ENCODE measurements around the gene ZIC1. TPM values are rescaled to one million over a fixed set of nuclear protein-coding genes. Genes with fewer than 3 reads are reported as not detected.

ZIC1 gene
- total RNA-seq, 2 experiments from 2014 or later, result not detected

GRCh38 chr3:147462856-147463255, 53.7 kb downstream of the ZIC1 start:
- no peaks in the 10 kb centered on the region for H3K36me3 Mint-ChIP-seq (ENCODE audit: low read depth)

More at GRCh38 chr3:147462856-147463255, 53.7 kb downstream of the ZIC1 start:
- CTCF ChIA-PET, result no interaction called here
- H3K9me3 Mint-ChIP-seq, result no peaks in the 10 kb centered on the region
- ATAC-seq, result no peak
- no peaks in the 10 kb centered on the region for H3K4me1 Mint-ChIP-seq (ENCODE audit: low read depth)
- H3K27ac Mint-ChIP-seq, result no peak overlapping the region
- POLR2A ChIA-PET, result no interaction called here
- no peaks in the 10 kb centered on the region for H3K27me3 Mint-ChIP-seq
- no peak for TF ChIP-seq CTCF (IDR thresholded peaks at IDR 0.05)
- no peak overlapping the region for H3K4me3 Mint-ChIP-seq
- intact Hi-C loops (cut with micrococcal nuclease), result no loop called here
- no peak for DNase-seq

Other genes with a start within 250 kb of the ZIC1 start
- gene ZIC4, start 2.8 kb upstream of the ZIC1 start, total RNA-seq, result not detected